K562 (cell line): Measurements from ENCODE around the gene TREX2. TPM values are rescaled to one million over a fixed set of nuclear protein-coding genes. Genes with fewer than 3 reads are reported as not detected.

Experiments used
- ATAC-seq: fragments of 200-7000 bp; cut with Tn5 transposase; 3 replicates; pipeline ENCODE4 v1.9.1; 2020; ENCODE audit warnings: moderate library complexity
- BruUV-seq: library from RNA; stranded (reverse); fragments of 400-500 nt; replicated peaks from 2 replicates; lab custom pipeline; 2021; lab: Mats Ljungman, UMichigan
- CTCF ChIA-PET: fragments of 300-600 bp; formaldehyde crosslinking; extraction: SDS; loops from one replicate; lab custom pipeline; 2021; ENCODE audit warnings: low intra/inter-chr PET ratio; lab: Yijun Ruan, JAX
- POLR2A ChIA-PET: fragments of 300-600, 350-650 bp; sonication (Branson Sonifier 250); formaldehyde crosslinking; extraction: SDS; loops from one replicate; lab custom pipeline; 2021; ENCODE audit warnings: antibody characterized with exemption, inconsistent platforms; lab: Yijun Ruan, JAX
- DNase-seq, 4 experiments: peaks; one replicate each; pipeline versions ENCODE4 v3.0.0 to v3.0.0-alpha.2; 2011 to 2018; ENCODE audit warnings: low spot score in 3 of 4, mixed read lengths in 3 of 4; ENCODE audit errors: extremely low read depth in 1 of 4
- FAIRE-seq: peaks from 2 replicates; lab custom pipeline; 2011; peaks lifted over from hg19 to GRCh38; lab: Jason Lieb, UNC
- H2AFZ ChIP-seq: 2 replicates; pipeline ENCODE4 v1.6.0; 2011; ENCODE audit warnings: low read depth, low read length, control low read depth, inconsistent platforms
- H3K27ac ChIP-seq: fragments of 200-600 bp; 3 replicates; pipeline ENCODE4 v1.8.0; 2011; ENCODE audit warnings: low read depth, mild to moderate bottlenecking, control low read depth, inconsistent platforms, low read length, moderate library complexity, mixed read lengths; ENCODE audit errors: extremely low read depth
- H3K27me3 ChIP-seq, 2 experiments: fragments of 300-600 bp in 1 of 2; 2 replicates in 1 of 2; 3 replicates in 1 of 2; pipeline versions ENCODE4 v1.6.0 to v1.8.0; 2011; ENCODE audit warnings: inconsistent platforms in 2 of 2, low read length in 2 of 2, mild to moderate bottlenecking in 1 of 2, mixed read lengths in 1 of 2, moderate library complexity in 1 of 2; ENCODE audit not compliant: control insufficient read depth in 2 of 2, insufficient read depth in 2 of 2
- H3K36me3 ChIP-seq: fragments of 300-600 bp; 3 replicates; pipeline ENCODE4 v1.8.0; 2011; ENCODE audit warnings: mild to moderate bottlenecking, low read length, inconsistent platforms; ENCODE audit not compliant: control insufficient read depth, insufficient read depth
- H3K4me1 ChIP-seq, 2 experiments: fragments of 200-600 bp in 1 of 2; replicated peaks in 1 of 2; 2 replicates in 1 of 2; 3 replicates in 1 of 2; pipeline versions ENCODE4 v1.5.1 to v1.8.0; 2011; ENCODE audit warnings: inconsistent platforms in 2 of 2, low read length in 2 of 2, mild to moderate bottlenecking in 1 of 2, mixed read lengths in 1 of 2, moderate library complexity in 1 of 2; ENCODE audit not compliant: control insufficient read depth in 2 of 2, insufficient read depth in 2 of 2
- H3K4me2 ChIP-seq: 2 replicates; pipeline ENCODE4 v1.6.1; 2011; ENCODE audit warnings: low read length, control low read depth, inconsistent platforms, mixed read lengths; ENCODE audit not compliant: insufficient read depth
- H3K4me3 ChIP-seq: fragments of 200-600 bp; sonication (generic), shearing (Covaris generic); 2 replicates; pipeline ENCODE4 v1.5.1; 2016; ENCODE audit warnings: control low read depth, inconsistent platforms
- H3K79me2 ChIP-seq: fragments of 200-600 bp; 3 replicates; pipeline ENCODE4 v1.8.0; 2011; ENCODE audit warnings: low read length, inconsistent platforms; ENCODE audit not compliant: control insufficient read depth, insufficient read depth
- H3K9ac ChIP-seq, 2 experiments: 2 replicates each; pipeline versions ENCODE4 v1.6.0 to v1.6.1; 2011; ENCODE audit warnings: low read depth in 2 of 2, low read length in 2 of 2, control low read depth in 1 of 2, inconsistent platforms in 1 of 2, mild to moderate bottlenecking in 1 of 2, mixed read lengths in 1 of 2; ENCODE audit not compliant: insufficient read depth in 1 of 2
- H3K9me1 ChIP-seq: one replicate; pipeline ENCODE4 v1.6.0; 2011; ENCODE audit warnings: inconsistent platforms, mild to moderate bottlenecking, low read length, moderate library complexity; ENCODE audit not compliant: control insufficient read depth, insufficient read depth
- H3K9me3 ChIP-seq: replicated peaks from 2 replicates; pipeline ENCODE4 v1.5.1; 2011; ENCODE audit warnings: low read depth, low read length, inconsistent platforms; ENCODE audit not compliant: control insufficient read depth, insufficient read depth
- H4K20me1 ChIP-seq: replicated peaks from 2 replicates; pipeline ENCODE4 v1.6.1; 2011; ENCODE audit warnings: low read length, inconsistent platforms, mixed read lengths; ENCODE audit not compliant: control insufficient read depth, insufficient read depth
- BACH1 ChIP-seq: fragments of 200-800 bp; sonication (Bioruptor generic); IDR thresholded peaks from 2 replicates; pipeline ENCODE4 v1.6.1; 2016; ENCODE audit warnings: missing genetic modification characterization, missing compliant biosample characterization
- BCOR ChIP-seq: fragments of 450-650 bp; IDR thresholded peaks from 2 replicates; pipeline ENCODE4 v1.6.1; 2016
- FOXO4 ChIP-seq: fragments of 450-650 bp; formaldehyde crosslinking; IDR thresholded peaks from 2 replicates; pipeline ENCODE4 v1.4.0; 2020; ENCODE audit warnings: mild to moderate bottlenecking, moderate library complexity
- HDAC1 ChIP-seq, 2 experiments: fragments of 450-650 bp; IDR thresholded peaks; 2 replicates each; pipeline ENCODE4 v1.6.1; 2016 to 2017; ENCODE audit warnings: inconsistent platforms in 1 of 2, mild to moderate bottlenecking in 1 of 2, moderate library complexity in 1 of 2
- MEIS2 ChIP-seq: fragments of 450-650 bp; IDR thresholded peaks from 2 replicates; pipeline ENCODE4 v1.6.1; 2014; ENCODE audit warnings: mild to moderate bottlenecking; ENCODE audit not compliant: partially characterized antibody
- PCBP2 ChIP-seq: fragments of 200-400 bp; formaldehyde crosslinking; IDR thresholded peaks from 2 replicates; pipeline ENCODE4 v1.6.1; 2018; ENCODE audit warnings: low read length, low read depth, mild to moderate bottlenecking, moderate library complexity; ENCODE audit not compliant: poor library complexity, severe bottlenecking
- SAFB ChIP-seq: fragments of 200-400 bp; formaldehyde crosslinking; IDR thresholded peaks from 2 replicates; pipeline ENCODE4 v1.6.1; 2017; ENCODE audit warnings: low read depth, low read length, borderline replicate concordance
- TARDBP ChIP-seq: fragments of 450-650 bp; IDR thresholded peaks from 2 replicates; pipeline ENCODE4 v1.6.1; 2016
- XRCC5 ChIP-seq: fragments of 200-400 bp; formaldehyde crosslinking; IDR thresholded peaks from 2 replicates; pipeline ENCODE4 v1.6.1; 2017; ENCODE audit warnings: low read depth, mild to moderate bottlenecking, low read length
- YY1 ChIP-seq, 3 experiments: IDR thresholded peaks; 2 replicates each; pipeline ENCODE4 v1.6.1; 2011; ENCODE audit warnings: low read length in 2 of 3, mild to moderate bottlenecking in 2 of 3, moderate library complexity in 2 of 3, borderline replicate concordance in 1 of 3, control low read depth in 1 of 3, low read depth in 1 of 3; ENCODE audit not compliant: insufficient read depth in 3 of 3, insufficient replicate concordance in 2 of 3, control insufficient read depth in 1 of 3, insufficient read length in 1 of 3; ENCODE audit errors: extremely low read depth in 1 of 3
- ZBTB11 ChIP-seq, 3 experiments: fragments of 200-800 bp in 1 of 3; fragments of 250-450 bp in 1 of 3; fragments of 450-650 bp in 1 of 3; sonication (Bioruptor Pico) in 1 of 3; sonication (Bioruptor generic) in 1 of 3; formaldehyde crosslinking in 1 of 3; IDR thresholded peaks; 2 replicates each; pipeline versions ENCODE4 v1.6.1 to v1.8.0; 2016 to 2022; ENCODE audit warnings: mild to moderate bottlenecking in 2 of 3, missing genetic modification characterization in 2 of 3, missing compliant biosample characterization in 1 of 3, moderate library complexity in 1 of 3
- ZNF134 ChIP-seq: fragments of 250-450 bp; sonication (Bioruptor Pico); conservative IDR thresholded peaks from 2 replicates; pipeline ENCODE4 v1.4.0; 2020
- ZNF165 ChIP-seq: fragments of 250-450 bp; sonication (Bioruptor Pico); IDR thresholded peaks from 2 replicates; pipeline ENCODE4 v1.4.0; 2020; ENCODE audit warnings: borderline replicate concordance
- ZNF512 ChIP-seq: IDR thresholded peaks from 2 replicates; pipeline ENCODE4 v1.6.1; 2016; ENCODE audit warnings: missing genetic modification characterization, missing compliant biosample characterization
- ZNF778 ChIP-seq: fragments of 450-650 bp; formaldehyde crosslinking; IDR thresholded peaks from 2 replicates; pipeline ENCODE4 v1.4.0; 2020; ENCODE audit warnings: mild to moderate bottlenecking, moderate library complexity
- WGBS: fragments of 100-300 bp; shearing (Covaris generic); methylation state at CpG from one replicate; pipeline ENCODE4 v1.1.6; 2016; ENCODE audit warnings: low coverage, mixed read lengths; ENCODE audit not compliant: insufficient coverage; ENCODE audit errors: missing lambda C conversion rate; 5-methylcytosine and 5-hydroxymethylcytosine counted together
- in situ Hi-C: fragments of 300-500 bp; cut with MboI; formaldehyde crosslinking; loops from 4 replicates; pipeline ENCODE4 v1.15.0; 2018; ENCODE audit warnings: inconsistent platforms, mixed read lengths
- intact Hi-C: fragments of 100-400 bp; cut with micrococcal nuclease; formaldehyde crosslinking; loops from 2 replicates; pipeline ENCODE4 v1.14.2; 2022
- polyA plus RNA-seq, 8 experiments: library from polyadenylated mRNA; depleted of rRNA in 4 of 8; stranded (reverse) in 5 of 8; unstranded in 3 of 8; fragments of >200 nt; fragmentation: Nextera tagmentation in 2 of 8; fragmentation: Illumina TruSeq in 1 of 8; extraction: Ambion mirVana in 2 of 8; extraction: Trizol in 1 of 8; gene quantifications; 2 replicates each; pipeline versions ENCODE4 v1.2.1 to v1.2.3, GENCODE V29; 2011 to 2014; ENCODE audit warnings: inconsistent platforms in 1 of 8, missing spikeins in 1 of 8
- total RNA-seq, 7 experiments: library from RNA; depleted of rRNA in 6 of 7; stranded (reverse); fragments of >200 nt in 6 of 7; fragmentation: Illumina TruSeq in 2 of 7; extraction: Trizol in 2 of 7; gene quantifications; 2 replicates each; pipeline versions ENCODE4 v1.2.1 to v1.2.3, GENCODE V29; 2011 to 2021; ENCODE audit warnings: low replicate concordance in 1 of 7

Gene TREX2
- total and polyA plus RNA-seq, 9 of the 15 experiments (the other 6 are each of a cell fraction or from before 2014, with no cell fraction given): 0.07 to 1.5 (median 0.33) TPM; not detected in 2

- Histone ChIP-seq H3K4me2 (no peak overlapping the region), H3K4me1 (no peaks in the 10 kb centered on the region; a peak in 1 of 5 replicates)
- intact Hi-C loops: loop anchor here (10.0 kb wide), 1 partner anchor 398 kb away; no protein-coding TSS in a partner anchor
Measured at GRCh38 chrX:153433161-153433680, 12.6 kb downstream of the TREX2 start.

More at GRCh38 chrX:153433161-153433680, 12.6 kb downstream of the TREX2 start:
- H3K9me1 ChIP-seq: no peaks in the 10 kb centered on the region
- no peak for ATAC-seq
- CTCF ChIA-PET: no interaction called here
- no peak overlapping the region for H2AFZ ChIP-seq
- FAIRE-seq: no peak
- no peak overlapping the region for H3K27ac ChIP-seq
- BruUV-seq: no TSS peak
- DNase-seq: no peak
- no peak overlapping the region for H3K9ac ChIP-seq
- TF ChIP-seq ZBTB11 (CRISPR knock-in tag; IDR thresholded peaks at IDR 0.05) (no peak), BCOR (no peak), ZNF512 (tag) (no peak), FOXO4 (CRISPR knock-in tag) (no peak), YY1 (IDR thresholded peaks at IDR 0.05; ENCODE audit: borderline replicate concordance in 1 of 3, control insufficient read depth in 1 of 3, extremely low read depth in 1 of 3, insufficient read depth in 3 of 3, insufficient read length in 1 of 3, insufficient replicate concordance in 2 of 3, low read depth in 1 of 3, low read length in 2 of 3) (no peak), ZNF165 (no peak), ZNF778 (CRISPR knock-in tag) (no peak), BACH1 (tag) (no peak), XRCC5 (no peak), PCBP2 (no peak), HDAC1 (IDR thresholded peaks at IDR 0.05) (no peak), SAFB (no peak), TARDBP (no peak), ZNF134 (CRISPR knock-in tag) (no peak), MEIS2 (no peak)
- TF ChIP-seq, all 486 proteins: peak for 0
- no peak overlapping the region for H3K4me3 ChIP-seq
- no peaks in the 10 kb centered on the region for H3K36me3 ChIP-seq
- H3K79me2 ChIP-seq: no peaks in the 10 kb centered on the region
- H3K9me3 ChIP-seq: no peaks in the 10 kb centered on the region; the same call in 1 of the 2 replicates
- POLR2A ChIA-PET: interaction anchor here (0.8 kb wide), 1 partner anchor 17 kb away, joined by 5 read pairs; no protein-coding TSS in a partner anchor
- in situ Hi-C loops: no loop called here
- H4K20me1 ChIP-seq: no peaks in the 10 kb centered on the region
- peaks cover 7 to 15% of the 10 kb centered on the region in 2 experiments; a peak in 3 of 5 replicates for H3K27me3 ChIP-seq
- 11% methylated on average over 10 of the region's 12 CpGs for WGBS
